ENCODE results near the gene NDUFAF5.

DNA sequence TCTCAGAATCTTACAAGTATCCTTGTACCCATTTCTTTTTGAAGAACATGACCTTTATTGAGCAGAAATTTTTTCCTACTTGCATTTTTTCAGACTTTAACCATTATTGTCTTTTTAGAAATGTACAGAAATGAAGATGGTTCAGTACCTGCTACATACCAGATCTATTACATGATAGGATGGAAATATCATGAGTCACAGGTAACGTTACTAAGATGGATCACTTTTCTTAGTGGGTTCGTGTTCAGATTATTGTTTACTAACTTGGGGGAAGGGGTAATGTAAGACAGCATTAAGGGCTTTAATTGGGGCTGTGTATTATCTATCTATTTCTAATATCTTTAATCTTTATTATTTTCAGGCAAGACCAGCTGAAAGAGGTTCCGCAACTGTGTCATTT is 31.9 kb downstream of the NDUFAF5 start:
- TF ChIP-seq, protein P1, sequence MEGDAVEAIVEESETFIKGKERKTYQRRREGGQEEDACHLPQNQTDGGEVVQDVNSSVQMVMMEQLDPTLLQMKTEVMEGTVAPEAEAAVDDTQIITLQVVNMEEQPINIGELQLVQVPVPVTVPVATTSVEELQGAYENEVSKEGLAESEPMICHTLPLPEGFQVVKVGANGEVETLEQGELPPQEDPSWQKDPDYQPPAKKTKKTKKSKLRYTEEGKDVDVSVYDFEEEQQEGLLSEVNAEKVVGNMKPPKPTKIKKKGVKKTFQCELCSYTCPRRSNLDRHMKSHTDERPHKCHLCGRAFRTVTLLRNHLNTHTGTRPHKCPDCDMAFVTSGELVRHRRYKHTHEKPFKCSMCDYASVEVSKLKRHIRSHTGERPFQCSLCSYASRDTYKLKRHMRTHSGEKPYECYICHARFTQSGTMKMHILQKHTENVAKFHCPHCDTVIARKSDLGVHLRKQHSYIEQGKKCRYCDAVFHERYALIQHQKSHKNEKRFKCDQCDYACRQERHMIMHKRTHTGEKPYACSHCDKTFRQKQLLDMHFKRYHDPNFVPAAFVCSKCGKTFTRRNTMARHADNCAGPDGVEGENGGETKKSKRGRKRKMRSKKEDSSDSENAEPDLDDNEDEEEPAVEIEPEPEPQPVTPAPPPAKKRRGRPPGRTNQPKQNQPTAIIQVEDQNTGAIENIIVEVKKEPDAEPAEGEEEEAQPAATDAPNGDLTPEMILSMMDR (conservative IDR thresholded peaks at IDR 0.05), result no peak
- no peak for TF ChIP-seq EZH2 (IDR thresholded peaks at IDR 0.05; ENCODE audit: low read depth)

All from PC-9 (cell line).